ENCODE results near the gene ARHGAP44.
"Not testable (repeated sequence)": the region's sequence is repeated elsewhere in the genome, so short reads cannot be mapped to it uniquely, and the experiment has no call there.

Gene ARHGAP44

DNA sequence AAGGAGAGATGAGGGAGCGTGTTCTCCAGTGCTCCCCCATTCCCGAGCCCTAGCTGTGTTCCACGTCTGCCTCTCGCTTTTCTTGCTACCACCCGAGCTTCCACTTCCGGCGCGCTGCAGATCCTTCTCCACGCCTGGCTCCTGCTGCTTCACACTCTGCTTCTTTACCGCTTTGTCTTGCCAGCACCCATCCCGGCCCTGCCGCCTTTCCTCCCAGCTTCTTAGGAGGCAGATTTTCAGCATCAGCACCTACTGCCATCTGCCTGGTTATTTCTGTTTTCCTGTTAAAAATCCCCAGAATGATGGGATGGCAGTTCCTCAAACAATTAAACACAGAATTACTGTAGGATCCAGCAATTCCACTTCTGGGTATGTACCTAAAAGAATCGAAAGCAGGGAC lies 163.9 kb downstream of the ARHGAP44 start:
- in situ Hi-C loops (cut with HindIII; ENCODE audit: low sequenced_read_pairs), result no loop called here

DNA sequence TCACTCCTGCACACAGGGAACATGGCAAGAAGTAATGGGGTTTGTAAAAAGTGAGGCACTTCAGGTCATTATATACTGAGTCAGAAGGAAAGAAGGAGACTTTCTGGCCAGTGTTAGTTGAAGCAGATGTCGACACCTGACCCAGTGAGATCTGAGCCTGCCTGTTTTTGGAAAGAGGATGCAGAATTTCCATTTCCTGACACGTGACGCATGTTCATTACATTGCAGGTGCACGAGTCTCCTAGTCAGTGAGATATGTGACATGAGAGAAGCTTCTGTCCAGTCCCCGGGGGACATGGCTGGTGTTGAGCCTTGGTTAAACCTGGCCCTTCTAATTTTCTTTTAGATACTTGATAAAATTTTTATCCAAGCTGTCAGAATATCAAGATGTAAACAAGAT lies 166.2 kb downstream of the ARHGAP44 start:
- in situ Hi-C loops (cut with HindIII; ENCODE audit: low sequenced_read_pairs), result no loop called here

DNA sequence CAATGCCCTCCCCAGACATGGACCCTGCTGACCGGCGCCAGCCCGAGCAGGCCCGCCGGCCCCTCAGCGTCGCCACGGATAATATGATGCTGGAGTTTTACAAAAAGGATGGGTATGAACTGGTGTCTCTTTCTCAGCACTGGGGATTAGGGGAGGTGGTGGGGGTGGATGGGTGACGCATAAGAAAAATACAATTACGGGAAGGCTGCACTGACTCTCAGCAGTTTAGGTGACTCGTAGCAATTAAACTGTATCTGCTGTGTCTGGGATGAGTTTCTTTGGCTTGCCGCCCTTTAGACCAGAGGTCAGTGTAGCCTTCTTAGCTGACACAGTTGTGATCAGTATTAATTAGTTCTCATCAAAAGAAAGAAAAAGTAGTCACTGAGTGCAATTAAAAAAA lies 169.5 kb downstream of the ARHGAP44 start:
- in situ Hi-C loops (cut with HindIII; ENCODE audit: low sequenced_read_pairs), result no loop called here

DNA sequence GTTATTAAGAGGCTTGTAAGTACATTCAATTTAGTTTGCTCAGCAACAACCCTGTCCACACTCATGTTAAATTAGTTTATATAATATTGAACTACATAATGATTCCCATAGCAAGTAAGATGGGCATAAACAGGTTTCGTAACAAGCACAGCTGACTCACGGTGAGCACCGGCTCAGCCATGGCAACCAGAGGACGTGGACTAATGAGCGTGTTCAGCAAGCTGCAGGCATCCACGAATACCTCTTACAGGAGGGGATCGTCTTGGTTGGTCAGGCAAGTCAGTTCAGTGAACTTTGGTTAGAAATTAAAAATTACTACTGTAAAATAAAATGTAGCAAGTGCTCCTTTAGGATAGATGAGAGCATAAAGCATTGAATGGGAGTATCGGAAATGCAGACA lies 170.1 kb downstream of the ARHGAP44 start:
- in situ Hi-C loops (cut with HindIII; ENCODE audit: low sequenced_read_pairs), result no loop called here

DNA sequence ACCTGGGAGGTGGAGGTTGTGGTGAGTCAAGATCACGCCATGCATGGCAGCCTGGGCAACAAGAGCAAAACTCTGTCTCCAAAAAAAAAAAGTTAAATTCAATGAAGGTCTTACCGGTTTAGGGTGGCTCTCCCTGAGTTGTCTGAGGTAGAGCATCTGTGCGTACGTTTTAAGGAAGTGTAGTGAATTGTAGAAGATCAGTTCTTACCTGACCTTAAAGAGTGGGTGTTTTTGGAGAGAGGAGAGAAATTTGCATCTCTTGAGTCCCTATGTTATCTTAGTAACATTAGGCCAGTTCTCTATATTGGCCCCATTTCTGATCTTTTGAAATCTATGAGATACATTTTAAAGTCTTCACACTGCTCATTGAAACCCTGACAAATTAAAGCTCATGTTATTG lies 172.4 kb downstream of the ARHGAP44 start:
- in situ Hi-C loops (cut with HindIII; ENCODE audit: low sequenced_read_pairs), result no loop called here

DNA sequence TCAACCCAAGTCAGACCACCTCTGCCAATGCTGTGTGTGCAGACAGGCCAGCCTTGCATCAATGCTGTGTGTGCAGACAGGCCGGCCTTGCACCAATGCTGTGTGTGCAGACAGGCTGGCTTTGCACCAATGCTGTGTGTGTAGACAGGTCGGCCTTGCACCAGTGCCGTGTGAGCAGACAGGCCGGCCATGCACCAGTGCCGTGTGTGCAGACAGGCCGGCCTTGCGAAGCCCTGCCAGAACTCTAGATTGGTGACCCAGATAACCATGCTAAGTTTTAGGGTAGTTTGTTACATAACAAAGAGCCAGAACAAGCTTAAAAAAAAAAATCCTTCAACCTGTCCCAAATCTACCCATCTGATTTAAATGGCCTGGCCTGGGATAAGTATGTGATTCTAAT lies 174.2 kb downstream of the ARHGAP44 start:
- in situ Hi-C loops (cut with HindIII; ENCODE audit: low sequenced_read_pairs), result no loop called here

DNA sequence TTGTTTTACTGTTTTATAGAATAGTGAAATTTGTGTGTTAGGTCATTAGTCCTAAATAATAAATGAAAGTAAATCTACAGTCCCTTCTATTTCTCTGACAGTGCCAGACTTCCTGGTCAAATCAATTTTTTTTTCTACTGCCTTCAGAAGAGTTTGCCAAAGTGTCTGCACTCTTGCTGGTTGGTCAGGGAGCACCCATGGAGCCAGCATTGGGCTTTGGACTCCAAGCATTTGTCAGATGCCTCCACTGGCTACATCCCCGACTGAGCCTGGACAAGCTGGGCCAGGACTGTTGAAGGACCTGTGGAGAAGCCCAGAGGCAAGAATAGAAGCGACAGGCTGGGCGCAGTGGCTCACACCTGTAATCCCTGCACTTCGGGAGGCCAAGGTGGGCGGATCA lies 174.9 kb downstream of the ARHGAP44 start:
- in situ Hi-C loops (cut with HindIII; ENCODE audit: low sequenced_read_pairs), result no loop called here

DNA sequence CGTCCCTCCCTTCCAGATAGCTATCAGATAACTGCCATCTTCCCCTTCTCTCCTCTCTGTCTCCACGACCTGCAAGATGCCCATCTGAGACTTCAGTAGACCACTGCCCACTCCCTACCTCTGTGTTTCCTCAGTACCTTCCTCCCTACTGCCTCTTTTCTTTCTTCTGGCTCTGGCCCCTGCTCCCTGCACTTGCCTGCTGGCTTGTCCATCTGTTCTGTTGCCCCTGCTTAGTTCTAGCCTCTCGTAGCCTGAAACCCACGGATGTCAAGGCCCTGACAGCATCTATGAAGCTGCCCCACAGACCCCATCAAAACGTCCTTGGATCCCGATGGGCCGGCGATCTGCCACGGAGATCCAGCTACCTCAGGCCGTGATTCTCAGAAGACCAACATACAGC lies 175.5 kb downstream of the ARHGAP44 start:
- in situ Hi-C loops (cut with HindIII; ENCODE audit: low sequenced_read_pairs), result no loop called here

DNA sequence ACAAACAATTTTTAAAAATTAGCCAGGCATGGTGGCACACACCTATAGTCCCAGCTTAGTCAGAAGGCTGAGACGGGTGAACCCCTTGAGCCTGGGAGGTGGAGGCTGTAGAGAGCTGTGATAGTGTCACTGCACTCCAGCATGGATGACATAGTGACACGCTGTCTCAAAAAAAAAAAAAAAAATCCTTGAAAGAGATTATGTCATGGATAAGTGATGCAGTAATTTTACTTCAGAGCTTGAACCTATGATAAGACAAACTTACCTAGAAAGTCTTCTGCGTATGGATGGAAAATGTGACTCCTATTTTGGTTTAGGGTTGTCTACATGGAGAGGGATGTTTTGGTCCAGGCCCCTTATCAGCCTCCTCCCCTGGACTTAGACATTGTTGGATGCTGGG lies 176.7 kb downstream of the ARHGAP44 start:
- in situ Hi-C loops (cut with HindIII; ENCODE audit: low sequenced_read_pairs), result no loop called here

DNA sequence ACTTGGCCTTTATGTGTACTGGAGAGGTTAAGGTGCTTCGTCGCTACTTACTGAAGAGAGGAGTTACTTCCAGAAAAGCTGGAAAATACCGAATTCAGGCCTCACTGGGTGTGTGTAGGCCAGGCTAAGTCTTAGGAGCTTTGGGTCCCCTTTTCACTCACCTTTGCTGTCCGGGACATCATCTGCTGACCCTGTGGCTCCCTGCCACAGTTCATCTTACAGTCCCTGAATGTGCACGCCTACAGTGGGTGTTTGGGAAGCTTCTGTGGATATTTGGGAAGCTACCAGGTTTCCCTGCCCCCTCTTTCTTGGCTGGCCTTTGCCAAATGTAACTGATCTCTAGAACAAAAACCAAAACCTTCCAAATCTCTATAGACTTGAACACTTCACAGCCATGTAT lies 177.1 kb downstream of the ARHGAP44 start:
- in situ Hi-C loops (cut with HindIII; ENCODE audit: low sequenced_read_pairs), result no loop called here

DNA sequence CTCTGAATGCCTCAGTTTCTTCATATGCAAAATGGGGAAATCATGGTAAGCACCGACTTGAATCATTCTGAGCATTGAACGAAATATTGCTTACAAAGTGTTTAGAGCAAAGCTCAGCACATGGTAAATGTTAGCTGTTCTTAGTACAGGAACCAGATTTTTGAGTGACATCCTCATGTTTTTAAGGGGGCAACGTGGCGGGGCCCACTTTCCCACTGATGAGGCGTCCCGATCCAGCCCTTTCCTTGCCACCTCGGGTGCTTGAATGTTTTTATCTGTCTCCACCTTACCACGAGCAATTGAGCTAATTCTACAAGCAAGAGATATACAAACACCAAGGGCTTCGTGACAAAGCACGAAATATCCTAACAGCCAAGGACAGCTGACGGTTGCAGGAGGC lies 178.7 kb downstream of the ARHGAP44 start:
- in situ Hi-C loops (cut with HindIII; ENCODE audit: low sequenced_read_pairs), result no loop called here

DNA sequence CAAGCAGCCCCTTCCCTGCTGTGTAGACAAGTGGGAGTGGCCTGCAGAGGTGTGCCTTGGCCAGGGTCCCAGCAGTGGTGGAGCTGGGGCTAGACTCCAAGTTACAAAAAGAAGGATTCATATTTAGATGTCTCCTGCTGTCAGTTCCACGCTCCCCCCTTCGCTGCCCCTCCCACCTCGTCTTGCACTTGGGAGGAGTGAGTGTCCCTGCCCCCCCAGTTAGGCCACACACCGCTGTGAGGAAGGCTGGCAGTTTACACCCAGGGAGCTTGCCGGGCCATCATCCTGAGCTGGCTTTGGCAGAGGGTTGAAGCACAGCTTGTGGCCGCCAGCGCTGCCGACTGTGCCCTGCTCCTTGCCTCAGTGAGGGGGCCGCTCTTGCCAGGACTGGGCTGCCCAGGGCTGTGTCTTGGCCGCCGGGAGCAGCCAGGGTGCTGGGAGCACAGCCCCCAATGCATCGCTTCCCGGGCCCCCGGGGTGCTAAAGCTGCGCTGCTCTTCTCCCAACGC lies 184.3 kb downstream of the ARHGAP44 start:
- in situ Hi-C loops (cut with HindIII; ENCODE audit: low sequenced_read_pairs), result no loop called here

DNA sequence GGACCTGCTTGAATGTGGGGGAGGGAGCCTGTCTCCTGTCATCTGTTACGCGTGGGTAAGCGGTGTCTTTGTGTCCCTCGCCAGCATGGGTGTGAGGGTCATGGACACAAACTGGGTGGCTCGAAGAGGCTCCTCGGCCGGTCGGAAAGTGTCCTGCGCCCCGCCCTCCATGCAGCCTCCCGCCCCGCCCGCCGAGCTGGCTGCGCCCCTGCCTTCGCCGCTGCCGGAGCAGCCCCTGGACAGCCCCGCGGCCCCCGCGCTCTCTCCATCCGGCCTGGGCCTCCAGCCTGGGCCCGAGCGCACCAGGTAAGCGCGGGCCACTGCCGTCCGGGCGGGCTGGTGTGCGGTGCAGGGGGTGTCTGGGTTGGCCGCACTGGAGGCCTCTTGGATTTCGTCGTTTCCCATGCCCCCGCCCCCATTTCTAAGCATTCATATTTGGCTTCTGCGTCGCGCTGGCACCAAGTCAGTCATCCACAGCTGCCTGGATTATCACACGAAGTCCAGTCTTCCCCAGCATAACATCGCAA lies 184.8 kb downstream of the ARHGAP44 start:
- in situ Hi-C loops (cut with HindIII; ENCODE audit: low sequenced_read_pairs), result no loop called here

DNA sequence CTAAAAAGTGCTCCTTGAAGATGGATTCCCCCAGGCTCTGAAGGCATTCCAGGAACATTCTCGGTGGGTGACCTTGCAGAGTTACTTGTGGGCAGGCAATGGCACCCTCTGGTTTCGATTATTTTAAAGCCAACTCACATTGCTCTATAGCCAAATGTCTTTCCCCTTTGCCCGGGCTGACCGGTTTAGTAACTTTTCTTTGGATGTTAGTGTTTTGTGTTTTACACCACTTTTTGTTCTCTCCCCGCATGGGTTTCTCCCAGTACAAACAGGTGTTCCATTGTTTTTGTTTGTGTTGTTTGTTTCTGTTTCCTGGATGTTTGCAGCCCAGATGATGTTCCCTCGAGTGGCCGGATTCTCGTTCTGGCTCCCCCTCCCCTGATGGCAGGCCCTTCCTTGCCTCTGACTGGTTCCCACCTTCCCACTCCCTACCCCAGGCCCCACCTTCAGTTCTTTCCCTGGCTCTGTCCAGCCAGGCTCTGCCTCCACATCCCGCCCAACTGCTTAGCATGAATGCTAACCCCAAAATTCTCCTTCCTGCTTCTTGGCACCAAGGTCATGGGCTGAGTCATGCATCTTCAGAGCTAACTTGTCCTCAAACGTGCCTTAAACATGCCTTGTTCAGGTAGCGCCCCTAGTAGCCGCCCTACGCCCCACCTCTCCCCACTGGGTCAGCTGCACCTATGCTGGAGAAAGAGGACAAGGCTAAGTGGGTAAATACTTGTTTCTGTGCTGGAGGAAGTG lies 187.9 kb downstream of the ARHGAP44 start:
- in situ Hi-C loops (cut with HindIII; ENCODE audit: low sequenced_read_pairs), result no loop called here

DNA sequence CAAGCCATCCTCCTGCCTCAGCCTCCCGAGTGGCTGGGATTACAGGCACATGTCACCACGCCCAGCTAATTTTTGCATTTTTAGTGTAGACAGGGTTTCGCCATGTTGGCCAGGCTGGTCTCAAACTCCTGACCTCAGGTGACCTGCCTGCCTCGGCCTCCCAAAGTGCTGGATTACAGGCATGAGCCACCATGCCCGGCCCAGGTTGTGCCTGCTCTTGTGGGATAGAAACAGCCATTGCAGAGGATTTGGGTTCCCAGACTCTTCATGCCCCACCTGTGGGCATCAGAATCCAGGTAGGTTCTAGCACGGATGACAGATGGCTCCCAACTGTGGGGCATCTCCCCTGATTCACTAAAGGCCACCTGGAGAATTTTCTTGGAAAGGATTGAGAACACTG lies 189.5 kb downstream of the ARHGAP44 start:
- in situ Hi-C loops (cut with HindIII; ENCODE audit: low sequenced_read_pairs), result not testable (repeated sequence)

DNA sequence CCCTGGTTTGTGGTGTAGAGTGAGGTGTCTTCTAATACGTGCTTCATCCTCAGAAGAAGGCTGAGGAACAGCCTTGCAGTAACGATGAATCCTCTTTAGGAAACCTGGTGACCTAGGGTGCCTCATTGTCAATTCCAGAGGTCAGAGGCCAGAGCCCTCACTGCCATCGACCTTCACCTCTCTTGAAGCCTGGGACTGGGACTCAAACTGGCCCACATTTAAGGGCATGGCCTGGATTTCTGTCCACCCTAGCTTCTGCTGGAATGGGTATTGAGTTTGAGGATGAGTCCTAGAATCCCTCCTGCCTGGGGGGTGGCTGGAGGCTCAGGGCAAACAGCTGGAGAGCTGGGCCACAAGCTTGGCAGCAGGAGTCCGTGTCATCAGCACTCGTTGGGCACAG lies 189.9 kb downstream of the ARHGAP44 start:
- in situ Hi-C loops (cut with HindIII; ENCODE audit: low sequenced_read_pairs), result no loop called here

DNA sequence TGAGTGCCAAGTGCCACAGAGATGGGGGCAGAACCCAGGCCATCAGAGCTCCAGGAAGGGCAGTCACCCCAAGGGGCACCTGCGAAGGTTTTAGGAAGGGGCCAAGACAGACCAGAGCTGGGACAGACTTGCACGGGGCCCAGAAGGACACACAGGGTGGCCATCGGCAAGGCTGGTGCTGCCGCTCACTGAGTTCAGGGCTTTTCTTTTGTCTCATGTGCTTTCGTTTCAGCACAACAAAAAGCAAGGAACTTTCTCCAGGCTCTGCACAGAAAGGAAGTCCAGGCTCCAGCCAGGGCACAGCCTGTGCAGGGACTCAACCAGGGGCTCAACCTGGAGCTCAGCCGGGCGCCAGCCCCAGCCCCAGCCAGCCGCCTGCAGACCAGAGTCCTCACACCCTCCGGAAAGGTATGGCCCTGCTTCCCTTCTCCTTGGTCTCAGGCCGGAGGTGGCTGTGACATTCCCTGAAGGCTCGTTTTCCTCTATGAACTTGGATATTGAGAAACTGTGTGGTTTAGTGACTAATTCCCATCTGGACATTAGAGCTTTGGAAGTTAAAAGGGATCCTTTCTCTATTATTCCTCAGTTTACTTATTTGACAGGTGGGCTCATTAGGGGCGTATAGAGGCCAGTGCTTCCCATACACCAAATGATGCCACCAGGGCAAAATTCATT lies 190.7 kb downstream of the ARHGAP44 start:
- in situ Hi-C loops (cut with HindIII; ENCODE audit: low sequenced_read_pairs), result no loop called here

DNA sequence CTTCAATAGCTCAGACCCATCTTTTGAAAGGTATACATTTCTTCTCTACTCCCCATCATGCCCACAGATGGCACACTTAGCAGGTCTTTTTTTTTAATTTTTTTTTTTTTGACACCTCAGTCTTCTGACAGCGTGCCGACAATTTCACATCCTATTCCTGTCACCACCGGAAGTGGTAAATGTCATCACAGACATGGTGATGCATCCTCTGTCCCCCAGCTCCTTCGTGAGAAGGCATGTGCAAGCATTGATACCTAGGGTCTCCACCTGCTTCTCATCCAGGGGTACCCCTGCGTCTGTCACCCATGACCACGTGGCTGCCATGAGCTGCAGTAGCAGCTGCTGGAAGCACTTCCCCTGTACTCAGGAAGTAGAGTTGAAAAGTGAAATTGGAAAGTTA lies 192.9 kb downstream of the ARHGAP44 start:
- in situ Hi-C loops (cut with HindIII; ENCODE audit: low sequenced_read_pairs), result no loop called here

DNA sequence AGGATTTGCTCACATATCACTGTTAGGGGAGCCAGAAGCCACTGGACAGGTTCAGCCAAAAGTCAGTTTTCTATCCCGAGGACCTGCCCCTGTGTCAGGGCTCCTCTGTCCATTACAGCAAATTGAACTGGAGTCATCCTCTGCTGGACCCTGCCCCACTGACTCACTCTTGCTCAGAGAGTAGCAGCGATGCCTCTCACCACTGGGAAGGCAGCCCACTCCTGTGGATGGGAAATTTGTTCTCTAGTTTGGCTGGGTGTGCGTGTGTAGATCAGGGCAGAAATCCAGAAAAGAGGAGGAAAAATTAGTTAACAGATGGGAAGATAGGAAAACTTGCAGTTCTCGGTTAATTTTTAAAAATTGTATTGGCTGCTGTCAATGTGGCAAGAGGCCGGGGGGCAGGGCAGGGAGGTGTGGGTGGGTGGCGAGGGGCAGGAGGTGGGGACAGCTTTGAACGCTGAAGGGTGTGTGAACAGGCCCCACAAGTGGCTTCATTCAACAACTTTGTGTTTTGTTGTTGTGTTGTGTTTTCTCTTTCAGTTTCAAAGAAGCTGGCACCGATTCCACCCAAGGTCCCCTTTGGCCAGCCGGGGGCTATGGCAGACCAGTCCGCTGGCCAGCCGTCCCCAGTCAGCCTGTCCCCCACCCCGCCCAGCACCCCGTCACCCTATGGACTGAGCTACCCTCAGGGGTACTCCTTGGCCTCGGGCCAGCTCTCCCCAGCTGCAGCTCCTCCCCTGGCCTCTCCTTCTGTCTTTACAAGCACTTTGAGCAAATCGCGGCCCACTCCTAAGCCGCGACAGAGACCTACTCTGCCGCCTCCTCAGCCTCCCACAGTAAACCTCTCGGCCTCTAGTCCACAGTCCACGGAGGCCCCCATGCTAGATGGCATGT lies 194.9 kb downstream of the ARHGAP44 start:
- in situ Hi-C loops (cut with HindIII; ENCODE audit: low sequenced_read_pairs), result no loop called here

DNA sequence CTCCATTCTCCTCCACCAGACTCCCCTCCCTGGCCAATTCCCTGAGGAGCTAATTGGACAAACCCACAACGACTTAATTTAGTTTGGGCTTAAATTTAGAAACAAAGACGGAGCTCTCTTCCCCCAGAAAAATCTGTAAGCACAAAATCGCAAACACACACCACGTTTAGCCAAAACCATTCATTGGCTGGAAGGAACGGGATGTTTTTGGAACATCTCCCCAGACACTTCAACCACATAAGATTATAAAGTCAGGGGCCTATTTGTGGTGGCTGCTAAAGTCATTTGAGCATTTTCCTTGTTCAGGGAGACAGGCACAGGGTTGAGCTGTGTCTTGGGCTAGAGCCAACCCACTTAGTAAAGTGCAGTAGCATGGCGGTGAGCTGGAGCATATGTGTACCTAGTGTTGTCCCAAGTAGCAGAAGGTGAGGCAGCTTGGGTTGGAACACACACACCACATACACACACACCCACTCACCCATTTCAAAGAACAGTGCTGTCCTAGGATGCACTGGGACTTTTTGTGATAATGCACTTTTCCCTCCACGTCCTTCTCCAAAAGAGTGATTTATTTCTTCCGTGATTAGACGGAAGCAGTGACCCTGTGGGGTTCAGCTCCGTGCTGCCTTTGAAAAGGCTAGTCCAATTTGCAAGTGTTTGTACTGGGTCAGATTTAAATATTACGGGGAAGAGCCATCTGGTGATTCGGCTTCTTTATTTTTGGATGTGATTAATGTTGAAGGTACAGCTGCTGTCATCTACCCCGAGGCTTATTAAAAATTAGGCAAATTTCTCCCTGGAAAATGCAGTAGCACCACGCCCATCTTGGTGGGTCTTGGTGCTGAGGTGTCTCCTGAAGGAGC lies 196.4 kb downstream of the ARHGAP44 start:
- in situ Hi-C loops (cut with HindIII; ENCODE audit: low sequenced_read_pairs), result no loop called here
